Vagina (tissue), 2 donors: Measurements from ENCODE around the gene TMEM59L. TPM values are rescaled to one million over a fixed set of nuclear protein-coding genes. Genes with fewer than 3 reads are reported as not detected.

Experiments
- DNase-seq, 2 donors: peaks; one replicate each; pipeline ENCODE4 v3.0.0-alpha.2; 2017; ENCODE audit errors: extremely low spot score in 2 of 2
- H3K27ac ChIP-seq: fragments of 200-600 bp; sonication (generic); one replicate; pipeline ENCODE4 v1.5.1; 2019
- H3K27me3 ChIP-seq: fragments of 200-600 bp; sonication (generic); one replicate; pipeline ENCODE4 v1.5.1; 2019
- H3K36me3 ChIP-seq, 2 donors: fragments of 200-600 bp; sonication (generic); one replicate each; pipeline ENCODE4 v1.5.1; 2017 to 2019
- H3K4me1 ChIP-seq: fragments of 200-600 bp; sonication (generic); one replicate; pipeline ENCODE4 v1.5.1; 2019
- H3K4me3 ChIP-seq, 2 donors: fragments of 200-600 bp; sonication (generic); 1 replicate in 1 of 2; 2 replicates in 1 of 2; pipeline ENCODE4 v1.5.1; 2016 to 2019
- H3K9me3 ChIP-seq: fragments of 200-600 bp; sonication (generic); one replicate; pipeline ENCODE4 v1.5.1; 2019
- CTCF ChIP-seq, 3 experiments: fragments of 450-650 bp in 2 of 3; fragments of 200-600 bp in 1 of 3; sonication (generic) in 1 of 3; IDR thresholded peaks; one replicate each; pipeline ENCODE4 v1.5.1; 2017 to 2019; ENCODE audit warnings: antibody characterized with exemption in 3 of 3, mild to moderate bottlenecking in 2 of 3, moderate library complexity in 2 of 3
- POLR2A ChIP-seq, 2 donors: fragments of 450-650 bp; IDR thresholded peaks; one replicate each; pipeline ENCODE4 v1.6.1; 2017; ENCODE audit warnings: antibody characterized with exemption in 2 of 2, mild to moderate bottlenecking in 2 of 2, moderate library complexity in 2 of 2
- POLR2AphosphoS5 ChIP-seq, 2 donors: sonication (generic); formaldehyde crosslinking; IDR thresholded peaks; one replicate each; pipeline ENCODE4 v1.9.0; 2017; ENCODE audit warnings: antibody characterized with exemption in 2 of 2, mild to moderate bottlenecking in 2 of 2, low read depth in 1 of 2; ENCODE audit not compliant: insufficient read depth in 1 of 2
- intact Hi-C: fragments of 100-400 bp; cut with DNase I; formaldehyde crosslinking; loops from one replicate; pipeline ENCODE4 v1.15.1; 2023
- small RNA-seq: library from RNA; depleted of rRNA; stranded (forward); fragments of <200 nt; gene quantifications from one replicate; pipeline ENCODE3, GENCODE V24; 2016
- total RNA-seq: library from RNA; depleted of rRNA; stranded (reverse); fragments of >200 nt; gene quantifications from one replicate; pipeline ENCODE4 v1.2.3, GENCODE V29; 2016

The TMEM59L gene
- total RNA-seq, 1 donor from 2014 or later: 4.2 TPM

GRCh38 chr19:18670312-18670711 is 57.6 kb downstream of the TMEM59L start:
- H3K27ac ChIP-seq: no peak overlapping the region
- no peak for DNase-seq
- peaks cover 0 to 13% of the 10 kb centered on the region in 2 donors for H3K36me3 ChIP-seq
- TF ChIP-seq POLR2A (IDR thresholded peaks at IDR 0.05) (no peak), CTCF (IDR thresholded peaks at IDR 0.05) (no peak), POLR2AphosphoS5 (IDR thresholded peaks at IDR 0.05; ENCODE audit: insufficient read depth in 1 of 2, low read depth in 1 of 2) (no peak)
- H3K27me3 ChIP-seq: no peaks in the 10 kb centered on the region
- H3K4me1 ChIP-seq: peaks cover 6% of the 10 kb centered on the region
- no peaks in the 10 kb centered on the region for H3K9me3 ChIP-seq
- H3K4me3 ChIP-seq: no peak overlapping the region
- intact Hi-C loops: loop anchor here (10.0 kb wide), 2 partner anchors 76 to 226 kb away; no protein-coding TSS in a partner anchor

Small RNA genes lying within 50 kb of the gene (small RNA-seq; reads per million reads assigned to genes)
- gene RN7SL155P: not detected

Other genes with a start within 250 kb of the TMEM59L start
- gene GDF15, start 226.7 kb upstream of the TMEM59L start, total RNA-seq: 25.5 TPM
- gene LRRC25, start 215.2 kb upstream of the TMEM59L start, total RNA-seq: 3.9 TPM
- 72.7 TPM for gene SSBP4, start 193.5 kb upstream of the TMEM59L start, total RNA-seq
- 57.5 TPM for gene ISYNA1, start 174.7 kb upstream of the TMEM59L start, total RNA-seq
- gene ELL, start 90.8 kb upstream of the TMEM59L start, total RNA-seq: 25.3 TPM
- gene FKBP8, start 69.3 kb upstream of the TMEM59L start, total RNA-seq: 376 TPM
- gene KXD1, start 55.0 kb upstream of the TMEM59L start, total RNA-seq: 131 TPM
- gene UBA52, start 41.0 kb upstream of the TMEM59L start, total RNA-seq: 747 TPM
- gene REX1BD, start 24.1 kb upstream of the TMEM59L start, total RNA-seq: 124 TPM
- gene CRLF1, start 6.1 kb upstream of the TMEM59L start, total RNA-seq: 15.2 TPM
- gene KLHL26, start 24.2 kb downstream of the TMEM59L start, total RNA-seq: 8.3 TPM
- 7.4 TPM for gene CRTC1, start 70.8 kb downstream of the TMEM59L start, total RNA-seq
- gene COMP, start 178.4 kb downstream of the TMEM59L start, total RNA-seq: 0.98 TPM
- 77.8 TPM for gene UPF1, start 219.1 kb downstream of the TMEM59L start, total RNA-seq